DMS153 (cell line): ENCODE data around the gene ING5.

Source experiments
- DNase-seq: peaks from one replicate; lab custom pipeline; 2025; lab: John Stamatoyannopoulos, UW

ING5 gene

DNA sequence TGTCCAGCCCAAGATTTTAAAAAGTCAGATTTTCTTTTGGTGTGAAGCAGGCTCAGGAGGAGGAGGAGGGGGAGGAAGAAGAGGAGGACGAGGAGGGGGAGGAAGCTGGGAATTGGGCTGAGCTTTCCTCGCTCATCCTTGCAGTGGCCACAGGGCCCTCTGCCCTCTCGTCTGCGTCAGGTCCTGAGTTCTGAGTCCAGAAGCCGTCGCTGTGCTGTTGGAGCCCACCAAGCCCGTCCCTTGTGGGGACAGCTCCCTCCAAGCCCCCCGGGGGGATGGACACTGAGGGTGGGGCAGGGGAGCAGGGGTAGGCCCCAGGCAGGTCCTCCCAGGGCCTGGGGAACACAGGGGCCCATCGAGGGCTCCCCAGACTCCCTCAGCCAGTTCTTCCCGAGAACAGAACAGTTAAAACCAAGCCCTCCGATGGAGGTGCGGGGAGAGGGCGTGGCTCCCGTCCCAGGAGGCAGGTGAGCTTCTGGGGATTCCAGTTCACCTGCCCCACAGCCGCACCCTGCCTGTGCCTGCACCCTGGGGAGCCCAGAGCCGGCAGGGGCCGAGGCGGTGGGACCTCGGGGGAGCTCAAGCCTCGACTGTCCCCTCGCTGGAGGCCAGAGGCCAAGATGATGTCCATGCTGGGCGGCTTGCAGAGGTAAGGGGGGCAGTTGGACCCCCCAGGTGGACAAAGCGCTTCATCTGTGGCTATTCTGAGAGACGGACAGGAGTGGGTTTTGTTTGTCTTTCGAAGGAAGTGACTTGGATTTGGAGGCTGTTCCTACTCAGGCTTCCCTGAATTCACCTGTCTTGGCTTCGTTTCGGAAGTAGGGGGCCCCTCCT, 74.7 kb downstream of the ING5 start, which contains the start of gene GAL3ST2:
Gene GAL3ST2, plus strand, starts transcription at position 487 of the 834 bp plus-strand sequence. Its CDS starts 134 bp downstream, at position 621.
- DNase-seq = no peak

DNA sequence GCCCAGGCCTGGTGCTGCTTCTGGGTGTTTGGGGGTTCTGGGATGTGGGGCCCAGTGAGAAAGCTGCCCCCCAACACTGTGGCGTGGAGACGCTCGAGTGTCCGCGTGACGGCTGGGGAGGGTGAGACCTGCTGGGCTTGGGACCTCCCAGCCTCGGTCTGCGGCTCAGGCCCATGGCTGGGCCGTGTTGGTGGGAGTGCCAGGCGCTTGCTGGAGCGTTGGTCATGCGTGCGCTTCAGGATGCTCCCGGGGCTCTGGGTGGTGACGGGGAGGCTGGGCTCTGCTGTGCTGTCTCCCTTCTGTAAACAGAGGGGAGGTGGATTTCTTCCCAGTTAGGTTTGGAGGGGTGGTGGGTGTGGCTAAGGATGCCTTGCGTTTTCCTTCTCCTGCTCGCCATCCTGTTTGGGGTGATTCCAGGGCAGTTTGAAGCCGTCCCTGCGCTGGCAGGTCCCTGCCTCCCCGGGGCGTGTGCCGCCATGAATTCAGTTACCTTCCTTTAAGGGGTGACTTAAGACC, 75.4 kb downstream of the ING5 start:
- no peak for DNase-seq

DNA sequence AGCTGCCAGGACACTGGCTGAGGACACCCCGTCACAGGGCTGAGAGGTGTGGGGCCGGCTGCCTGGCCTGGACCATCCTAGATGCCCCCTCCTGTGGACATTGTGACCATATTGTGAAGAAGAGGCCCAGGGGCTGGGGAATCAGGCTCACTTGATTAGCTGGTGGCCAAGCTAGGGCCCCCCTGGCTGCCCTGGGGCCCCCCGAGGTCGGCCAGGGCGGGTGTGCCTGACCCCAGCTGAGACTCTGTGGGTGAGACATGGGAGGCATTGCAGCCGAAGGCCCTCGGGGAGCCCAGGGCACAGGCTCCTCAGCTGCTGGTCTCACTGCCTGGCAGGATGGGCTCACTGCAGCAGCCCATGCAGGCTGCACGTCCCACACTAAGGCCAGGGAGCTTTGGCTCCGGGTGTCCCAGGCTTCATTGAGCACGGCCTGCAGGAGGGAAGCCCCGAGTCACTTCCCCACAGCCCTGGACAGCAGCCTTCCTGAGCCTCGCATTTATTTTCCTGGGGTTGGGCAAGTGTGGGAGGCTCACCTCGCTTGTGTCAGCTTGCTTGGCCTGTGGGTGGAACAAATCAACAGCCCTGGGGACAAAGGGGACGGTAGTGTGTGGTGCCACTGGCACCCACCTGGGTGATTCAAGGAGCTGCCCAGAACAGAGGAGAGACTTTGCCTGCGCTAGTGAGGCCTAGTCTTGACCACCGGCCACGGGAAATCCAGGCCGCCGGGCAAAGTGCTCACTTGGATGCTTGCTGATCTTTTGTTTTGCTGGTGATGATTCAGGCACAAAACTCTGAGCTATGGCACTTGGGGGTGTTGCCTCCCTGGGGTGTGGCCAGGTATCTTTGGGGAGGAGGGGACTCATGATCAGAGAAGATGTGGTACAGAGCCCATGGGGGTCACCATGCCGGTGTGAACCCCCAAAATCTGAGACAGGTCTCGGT, 76.1 kb downstream of the ING5 start:
- DNase-seq = no peak
